ENCODE data around the gene TCIRG1.
A peak's percentile ranks its signal among the peaks of the same experiment; 100 is the strongest.

Gene TCIRG1

GRCh38 chr11:68016904-68017817 lies 21.7 kb upstream of the TCIRG1 start:
- DNase-seq (ENCODE audit: low read depth in 2 of 2): no peak

- DNase-seq (ENCODE audit: low read depth in 2 of 2): no peak
These were observed 20.7 kb upstream of the TCIRG1 start for GRCh38 chr11:68017980-68018729.

GRCh38 chr11:68018730-68019190 lies 20.1 kb upstream of the TCIRG1 start:
- no peak for DNase-seq (ENCODE audit: low read depth in 2 of 2)

GRCh38 chr11:68019486-68019885 lies 19.3 kb upstream of the TCIRG1 start:
- DNase-seq (ENCODE audit: low read depth in 2 of 2): no peak

- no peak for DNase-seq (ENCODE audit: low read depth in 2 of 2)
These were observed 18.2 kb upstream of the TCIRG1 start for GRCh38 chr11:68020575-68020974.

GRCh38 chr11:68021167-68021787 lies 17.5 kb upstream of the TCIRG1 start:
- no peak for DNase-seq (ENCODE audit: low read depth in 2 of 2)

GRCh38 chr11:68022531-68022930 lies 16.3 kb upstream of the TCIRG1 start:
- no peak for DNase-seq (ENCODE audit: low read depth in 2 of 2)

- DNase-seq (ENCODE audit: low read depth in 2 of 2): no peak
These were observed 14.3 kb upstream of the TCIRG1 start for GRCh38 chr11:68024508-68024907.

GRCh38 chr11:68025047-68025446 lies 13.8 kb upstream of the TCIRG1 start:
- DNase-seq (ENCODE audit: low read depth in 2 of 2): no peak

GRCh38 chr11:68026391-68027105 lies 12.3 kb upstream of the TCIRG1 start:
- no peak for DNase-seq (ENCODE audit: low read depth in 2 of 2)

GRCh38 chr11:68027667-68028066 lies 11.2 kb upstream of the TCIRG1 start:
- no peak for DNase-seq (ENCODE audit: low read depth in 2 of 2)

GRCh38 chr11:68028802-68029545 lies 9.9 kb upstream of the TCIRG1 start:
- DNase-seq (ENCODE audit: low read depth in 2 of 2): no peak

- DNase-seq (ENCODE audit: low read depth in 2 of 2): peak; percentile 90 to 95
These were observed 8.3 kb upstream of the TCIRG1 start, which contains the start of gene NDUFS8 for GRCh38 chr11:68030318-68031143. Gene NDUFS8, plus strand, starts transcription at chr11:68030681. Its CDS starts 1,471 bp downstream, at chr11:68032152.

GRCh38 chr11:68031144-68031464 lies 7.7 kb upstream of the TCIRG1 start:
- DNase-seq (ENCODE audit: low read depth in 2 of 2): no peak

- DNase-seq (ENCODE audit: low read depth in 2 of 2): no peak
These were observed 6.8 kb upstream of the TCIRG1 start for GRCh38 chr11:68032003-68032402.

GRCh38 chr11:68032997-68033707 lies 5.7 kb upstream of the TCIRG1 start:
- DNase-seq (ENCODE audit: low read depth in 2 of 2): no peak

GRCh38 chr11:68033708-68034045 lies 5.1 kb upstream of the TCIRG1 start:
- DNase-seq (ENCODE audit: low read depth in 2 of 2): no peak

GRCh38 chr11:68035266-68035876 lies 3.5 kb upstream of the TCIRG1 start:
- DNase-seq (ENCODE audit: low read depth in 2 of 2): no peak

- DNase-seq (ENCODE audit: low read depth in 2 of 2): no peak
These were observed 2.6 kb upstream of the TCIRG1 start for GRCh38 chr11:68036141-68036716.

All from stimulated activated CD8-positive, alpha-beta memory T cell treated with anti-CD3 and anti-CD28 coated beads, Interleukin-2, amount 100 ng/mL, for 48 hours (primary cell).